HepG2 (cell line): ENCODE measurements around the gene NFKBIL1. TPM values are rescaled to one million over a fixed set of nuclear protein-coding genes. Genes with fewer than 3 reads are reported as not detected.

Source experiments
- ATAC-seq: fragments of 200-7000 bp; cut with Tn5 transposase; 3 replicates; pipeline ENCODE4 v1.9.1; 2020; ENCODE audit warnings: mild to moderate bottlenecking, moderate library complexity
- BruUV-seq: library from RNA; stranded (reverse); fragments of 400-500 nt; replicated peaks from 2 replicates; lab custom pipeline; 2021; lab: Mats Ljungman, UMichigan
- CTCF ChIA-PET: fragments of 300-600 bp; formaldehyde crosslinking; extraction: SDS; loops from one replicate; lab custom pipeline; 2021; ENCODE audit warnings: low total read pairs, inconsistent platforms, low intra/inter-chr PET ratio; lab: Yijun Ruan, JAX
- POLR2A ChIA-PET: fragments of 350-600 bp; sonication (Branson Sonifier 250); formaldehyde crosslinking; loops from one replicate; lab custom pipeline; 2020; ENCODE audit warnings: antibody characterized with exemption, inconsistent platforms; lab: Yijun Ruan, JAX
- DNase-seq: peaks from one replicate; pipeline ENCODE4 v3.0.0-alpha.2; 2015; ENCODE audit warnings: low spot score
- FAIRE-seq: peaks from 3 replicates; lab custom pipeline; 2011; peaks lifted over from hg19 to GRCh38; lab: Jason Lieb, UNC
- H2AFZ ChIP-seq: one replicate; pipeline ENCODE4 v1.6.1; 2011; ENCODE audit warnings: low read length, inconsistent platforms
- H3K27ac ChIP-seq: fragments of 300-600 bp; 3 replicates; pipeline ENCODE4 v1.8.0; 2011; ENCODE audit warnings: mixed run types, mild to moderate bottlenecking, mixed read lengths, low read length, inconsistent platforms; ENCODE audit not compliant: insufficient read depth; ENCODE audit errors: extremely low read length
- H3K27me3 ChIP-seq, 2 experiments: fragments of 200-600 bp in 1 of 2; 2 replicates in 1 of 2; 3 replicates in 1 of 2; pipeline versions ENCODE4 v1.6.0 to v1.8.0; 2011; ENCODE audit warnings: low read length in 2 of 2, mild to moderate bottlenecking in 2 of 2, moderate library complexity in 2 of 2, inconsistent platforms in 1 of 2; ENCODE audit not compliant: insufficient read depth in 2 of 2, control insufficient read depth in 1 of 2
- H3K36me3 ChIP-seq, 2 experiments: fragments of 200-600 bp in 1 of 2; replicated peaks in 1 of 2; 2 replicates in 1 of 2; 3 replicates in 1 of 2; pipeline versions ENCODE4 v1.5.1 to v1.8.0; 2011; ENCODE audit warnings: low read length in 2 of 2, inconsistent platforms in 1 of 2; ENCODE audit not compliant: insufficient read depth in 2 of 2, control insufficient read depth in 1 of 2
- H3K4me1 ChIP-seq: 2 replicates; pipeline ENCODE4 v1.5.1; 2012; ENCODE audit warnings: low read length, inconsistent platforms; ENCODE audit not compliant: insufficient read depth
- H3K4me2 ChIP-seq: 2 replicates; pipeline ENCODE4 v1.6.0; 2011; ENCODE audit warnings: low read depth, low read length, inconsistent platforms
- H3K4me3 ChIP-seq, 3 experiments: fragments of 200-600 bp in 1 of 3; sonication (generic), shearing (Covaris generic) in 1 of 3; replicated peaks in 1 of 3; 2 replicates each; pipeline ENCODE4 v1.5.1; 2011 to 2016; ENCODE audit warnings: low read length in 3 of 3, inconsistent platforms in 2 of 3, low read depth in 2 of 3, mild to moderate bottlenecking in 2 of 3, control low read depth in 1 of 3, mixed read lengths in 1 of 3; ENCODE audit not compliant: insufficient read depth in 1 of 3
- H3K79me2 ChIP-seq: one replicate; pipeline ENCODE4 v1.6.1; 2011; ENCODE audit warnings: low read length, inconsistent platforms; ENCODE audit not compliant: insufficient read depth
- H3K9ac ChIP-seq: 2 replicates; pipeline ENCODE4 v1.6.0; 2011; ENCODE audit warnings: mild to moderate bottlenecking, low read depth, low read length, inconsistent platforms; ENCODE audit not compliant: insufficient read depth
- H3K9me3 ChIP-seq: 2 replicates; pipeline ENCODE4 v1.5.1; 2012; ENCODE audit warnings: mild to moderate bottlenecking, low read length
- H4K20me1 ChIP-seq: 2 replicates; pipeline ENCODE4 v1.6.0; 2011; ENCODE audit warnings: inconsistent platforms, mild to moderate bottlenecking, low read length, moderate library complexity; ENCODE audit not compliant: insufficient read depth
- DBP ChIP-seq: sonication (generic); formaldehyde crosslinking; IDR thresholded peaks from 2 replicates; pipeline ENCODE4 v1.4.0; 2020; ENCODE audit warnings: missing genetic modification reagents; ENCODE audit errors: not compliant biosample characterization
- HNF4A ChIP-seq: sonication (generic); formaldehyde crosslinking; IDR thresholded peaks from 2 replicates; pipeline ENCODE4 v1.4.0; 2020; ENCODE audit warnings: missing genetic modification reagents
- KLF9 ChIP-seq: IDR thresholded peaks from 2 replicates; pipeline ENCODE4 v1.6.1; 2016; ENCODE audit warnings: low read depth
- MTA3 ChIP-seq: sonication (generic); formaldehyde crosslinking; IDR thresholded peaks from 2 replicates; pipeline ENCODE4 v1.4.0; 2020; ENCODE audit warnings: missing genetic modification reagents
- PHF5A ChIP-seq: IDR thresholded peaks from one replicate; pipeline ENCODE4 v1.6.1; 2018; ENCODE audit warnings: low read depth, missing genetic modification reagents; ENCODE audit not compliant: unreplicated experiment
- SNAPC5 ChIP-seq: sonication (generic); formaldehyde crosslinking; IDR thresholded peaks from 2 replicates; pipeline ENCODE4 v1.8.1; 2023; ENCODE audit warnings: mild to moderate bottlenecking, missing genetic modification reagents, borderline replicate concordance
- TSC22D2 ChIP-seq: sonication (generic); formaldehyde crosslinking; IDR thresholded peaks from 2 replicates; pipeline ENCODE4 v1.5.1; 2020; ENCODE audit warnings: missing genetic modification reagents, mild to moderate bottlenecking, borderline replicate concordance
- ZNF17 ChIP-seq: sonication (generic); formaldehyde crosslinking; IDR thresholded peaks from 2 replicates; pipeline ENCODE4 v1.5.0; 2020; ENCODE audit warnings: mild to moderate bottlenecking, missing genetic modification reagents
- ZNF253 ChIP-seq: sonication (generic); formaldehyde crosslinking; IDR thresholded peaks from 2 replicates; pipeline ENCODE4 v1.8.0; 2022; ENCODE audit warnings: mild to moderate bottlenecking, missing genetic modification reagents, borderline replicate concordance
- ZNF263 ChIP-seq: sonication (generic); formaldehyde crosslinking; IDR thresholded peaks from 2 replicates; pipeline ENCODE4 v1.4.0; 2020; ENCODE audit warnings: missing genetic modification reagents
- ZNF672 ChIP-seq: sonication (generic); formaldehyde crosslinking; IDR thresholded peaks from 2 replicates; pipeline ENCODE4 v1.8.1; 2022; ENCODE audit warnings: missing genetic modification reagents
- WGBS: methylation state at CpG from one replicate; pipeline ENCODE4 v1.1.6; 2017; ENCODE audit warnings: low lambda C conversion rate; 5-methylcytosine and 5-hydroxymethylcytosine counted together
- in situ Hi-C: cut with HindIII; loops from 2 replicates; pipeline ENCODE4 v1.10.0; 2017; ENCODE audit warnings: low pct_unique_long_range_greater_than_20kb; ENCODE audit not compliant: extremely low pct_ligation_motif_present
- intact Hi-C: fragments of 100-400 bp; cut with micrococcal nuclease; formaldehyde crosslinking; loops from one replicate; pipeline ENCODE4 v1.10.0; 2022; ENCODE audit not compliant: unreplicated experiment
- polyA plus RNA-seq, 8 experiments: library from polyadenylated mRNA; depleted of rRNA in 3 of 8; stranded (reverse) in 7 of 8; unstranded in 1 of 8; fragments of >200 nt; fragmentation: Illumina TruSeq in 4 of 8; extraction: Trizol in 4 of 8; gene quantifications; 2 replicates each; pipeline versions ENCODE4 v1.2.1 to v1.2.3, GENCODE V29; 2011 to 2016; ENCODE audit warnings: low read depth in 4 of 8, missing spikeins in 1 of 8, mixed read lengths in 1 of 8; ENCODE audit not compliant: insufficient read depth in 1 of 8
- total RNA-seq, 5 experiments: library from RNA; depleted of rRNA; stranded (reverse); fragments of >200 nt; fragmentation: Illumina TruSeq; extraction: Trizol; gene quantifications; 2 replicates each; pipeline ENCODE4 v1.2.3, GENCODE V29; 2016; ENCODE audit warnings: low read depth in 1 of 5
- TF ChIP-seq, protein P1 (sequence below): sonication (generic); formaldehyde crosslinking; IDR thresholded peaks from 2 replicates; pipeline ENCODE4 v1.8.1; 2023; ENCODE audit warnings: missing genetic modification reagents, mild to moderate bottlenecking, borderline replicate concordance

The NFKBIL1 gene
- total and polyA plus RNA-seq, 2 of the 13 experiments (the other 11 are each of a cell fraction or from before 2014, with no cell fraction given) = 9.7 to 19.5 TPM

DNA sequence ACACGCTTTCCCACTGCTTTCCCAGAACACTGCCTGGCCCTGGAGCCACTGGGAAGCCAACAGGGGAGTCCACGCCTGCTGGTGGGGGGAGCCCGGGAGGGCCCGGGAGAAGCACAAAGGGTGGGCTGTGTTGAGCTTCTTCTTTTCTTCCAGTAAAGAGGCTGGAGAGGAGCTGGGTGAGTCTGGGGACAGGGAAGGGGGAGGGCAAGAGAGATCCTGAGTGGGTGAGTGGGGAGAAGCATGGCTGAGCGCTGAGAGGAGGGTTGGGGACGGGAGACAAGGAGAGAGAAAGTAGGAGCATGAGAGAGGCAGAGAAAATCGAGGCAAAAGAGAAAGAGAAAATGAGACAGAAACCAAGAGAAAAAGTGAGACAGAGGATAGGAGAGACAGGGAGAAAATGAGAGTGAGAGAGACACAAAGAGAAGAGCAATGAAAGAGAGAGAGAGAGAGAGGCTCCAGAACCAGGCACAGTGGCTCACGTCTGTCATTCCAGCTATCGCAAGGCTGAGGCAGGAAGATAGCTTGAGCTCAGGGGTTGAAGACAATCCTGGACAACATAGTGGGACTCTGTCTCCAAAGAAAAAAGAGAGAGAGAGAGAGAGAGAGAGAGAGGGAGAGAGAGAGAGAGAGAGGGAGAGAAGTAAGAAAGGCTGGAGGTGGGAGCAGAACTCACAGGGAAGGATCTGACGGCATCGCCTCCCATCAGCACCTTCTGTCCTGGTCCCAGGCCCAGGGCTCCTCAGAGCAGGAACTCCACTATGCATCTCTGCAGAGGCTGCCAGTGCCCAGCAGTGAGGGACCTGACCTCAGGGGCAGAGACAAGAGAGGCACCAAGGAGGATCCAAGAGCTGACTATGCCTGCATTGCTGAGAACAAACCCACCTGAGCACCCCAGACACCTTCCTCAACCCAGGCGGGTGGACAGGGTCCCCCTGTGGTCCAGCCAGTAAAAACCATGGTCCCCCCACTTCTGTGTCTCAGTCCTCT lies 40.7 kb downstream of the NFKBIL1 start (continued):
- TF ChIP-seq ZNF17 (CRISPR knock-in tag) (no peak), MTA3 (CRISPR knock-in tag) (no peak), HNF4A (CRISPR knock-in tag) (no peak), PHF5A (CRISPR knock-in tag) (no peak), SNAPC5 (CRISPR knock-in tag) (no peak), KLF9 (no peak), DBP (CRISPR knock-in tag) (no peak), ZNF253 (no peak)

GRCh38 chr6:31588871-31589650 lies 41.7 kb downstream of the NFKBIL1 start:
- Histone ChIP-seq H4K20me1 (no peaks in the 10 kb centered on the region), H3K79me2 (no peaks in the 10 kb centered on the region), H3K4me2 (peak overlapping the region; percentile 8; the same call in 1 of the 2 replicates), H3K9ac (no peak overlapping the region), H3K27me3 (peaks cover 7 to 36% of the 10 kb centered on the region in 2 experiments; a peak in 4 of 5 replicates), H3K4me3 (no peak overlapping the region), H3K9me3 (no peaks in the 10 kb centered on the region), H3K27ac (no peak overlapping the region), H3K36me3 (no peaks in the 10 kb centered on the region), H3K4me1 (no peaks in the 10 kb centered on the region), H2AFZ (peak overlapping the region; percentile 35)
- in situ Hi-C loops (loop anchor here (5.0 kb wide), 1 partner anchor 97 kb away; no protein-coding TSS in a partner anchor), intact Hi-C loops (loop anchor here (5.0 kb wide), 1 partner anchor 1142 kb away; no protein-coding TSS in a partner anchor)
- ATAC-seq (peak; percentile 63), DNase-seq (no peak), FAIRE-seq (no peak)
- WGBS = 11% methylated on average over 9 of the region's 9 CpGs
- no TSS peak for BruUV-seq
- POLR2A ChIA-PET = no interaction called here
- CTCF ChIA-PET = no interaction called here
- TF ChIP-seq ZNF672 (CRISPR knock-in tag) (no peak), TSC22D2 (no peak), ZNF263 (no peak)
- TF ChIP-seq, protein P1, sequence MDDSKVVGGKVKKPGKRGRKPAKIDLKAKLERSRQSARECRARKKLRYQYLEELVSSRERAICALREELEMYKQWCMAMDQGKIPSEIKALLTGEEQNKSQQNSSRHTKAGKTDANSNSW = no peak
